SJSA1 (cell line): ENCODE results near the gene AQP9. TPM values are rescaled to one million over a fixed set of nuclear protein-coding genes. Genes with fewer than 3 reads are reported as not detected.
"Not testable (repeated sequence)": the region's sequence is repeated elsewhere in the genome, so short reads cannot be mapped to it uniquely, and the experiment has no call there.

ENCODE experiments used
- DNase-seq, 2 experiments: peaks; one replicate each; pipeline ENCODE4 v3.0.0-alpha.2; 2015 to 2020; ENCODE audit warnings: low spot score in 2 of 2, low read depth in 1 of 2
- H3K27ac ChIP-seq: fragments of 250-450 bp; sonication (Bioruptor Pico); 2 replicates; pipeline ENCODE4 v1.5.1; 2020; ENCODE audit warnings: mild to moderate bottlenecking, moderate library complexity
- H3K27me3 ChIP-seq: fragments of 250-450 bp; sonication (Bioruptor Pico); replicated peaks from 2 replicates; pipeline ENCODE4 v1.5.1; 2020; ENCODE audit warnings: mild to moderate bottlenecking, moderate library complexity
- H3K36me3 ChIP-seq: fragments of 250-450 bp; sonication (Bioruptor Pico); 2 replicates; pipeline ENCODE4 v1.5.1; 2020; ENCODE audit warnings: mild to moderate bottlenecking
- H3K4me1 ChIP-seq: fragments of 250-450 bp; sonication (Bioruptor Pico); replicated peaks from 2 replicates; pipeline ENCODE4 v1.6.1; 2021; ENCODE audit warnings: mild to moderate bottlenecking
- H3K4me3 ChIP-seq: fragments of 250-450 bp; sonication (Bioruptor Pico); 2 replicates; pipeline ENCODE4 v1.5.1; 2020; ENCODE audit warnings: mild to moderate bottlenecking
- H3K9me3 ChIP-seq: fragments of 250-450 bp; sonication (Bioruptor Pico); replicated peaks from 2 replicates; pipeline ENCODE4 v1.5.1; 2020; ENCODE audit warnings: mild to moderate bottlenecking
- total RNA-seq: library from RNA; depleted of rRNA; stranded (reverse); fragments of >200 nt; shearing (Covaris generic); gene quantifications from 2 replicates; pipeline ENCODE4 v1.2.3, GENCODE V29; 2014

Gene AQP9
- total RNA-seq, 1 experiment from 2014 or later = not detected

GRCh38 chr15:58175955-58176354 is 37.8 kb downstream of the AQP9 start:
- Histone ChIP-seq H3K9me3 (no peaks in the 10 kb centered on the region), H3K4me1 (no peaks in the 10 kb centered on the region; the same call in 1 of the 2 replicates), H3K36me3 (no peaks in the 10 kb centered on the region), H3K27ac (no peak overlapping the region), H3K4me3 (no peak overlapping the region), H3K27me3 (peaks cover 19% of the 10 kb centered on the region)
- no peak for DNase-seq

GRCh38 chr15:58178668-58179067 is 40.5 kb downstream of the AQP9 start:
- H3K27ac ChIP-seq = no peak overlapping the region
- DNase-seq = no peak
- no peaks in the 10 kb centered on the region; the same call in 1 of the 2 replicates for H3K9me3 ChIP-seq
- no peaks in the 10 kb centered on the region for H3K36me3 ChIP-seq
- H3K4me3 ChIP-seq = no peak overlapping the region
- no peaks in the 10 kb centered on the region; the same call in 1 of the 2 replicates for H3K4me1 ChIP-seq
- H3K27me3 ChIP-seq = peaks cover 15% of the 10 kb centered on the region

GRCh38 chr15:58179206-58179605 is 41.0 kb downstream of the AQP9 start:
- H3K27me3 ChIP-seq = peaks cover 15% of the 10 kb centered on the region
- no peaks in the 10 kb centered on the region; the same call in 1 of the 2 replicates for H3K4me1 ChIP-seq
- no peaks in the 10 kb centered on the region for H3K36me3 ChIP-seq
- H3K27ac ChIP-seq = no peak overlapping the region
- no peak overlapping the region for H3K4me3 ChIP-seq
- H3K9me3 ChIP-seq = no peaks in the 10 kb centered on the region; the same call in 1 of the 2 replicates
- no peak for DNase-seq

DNA sequence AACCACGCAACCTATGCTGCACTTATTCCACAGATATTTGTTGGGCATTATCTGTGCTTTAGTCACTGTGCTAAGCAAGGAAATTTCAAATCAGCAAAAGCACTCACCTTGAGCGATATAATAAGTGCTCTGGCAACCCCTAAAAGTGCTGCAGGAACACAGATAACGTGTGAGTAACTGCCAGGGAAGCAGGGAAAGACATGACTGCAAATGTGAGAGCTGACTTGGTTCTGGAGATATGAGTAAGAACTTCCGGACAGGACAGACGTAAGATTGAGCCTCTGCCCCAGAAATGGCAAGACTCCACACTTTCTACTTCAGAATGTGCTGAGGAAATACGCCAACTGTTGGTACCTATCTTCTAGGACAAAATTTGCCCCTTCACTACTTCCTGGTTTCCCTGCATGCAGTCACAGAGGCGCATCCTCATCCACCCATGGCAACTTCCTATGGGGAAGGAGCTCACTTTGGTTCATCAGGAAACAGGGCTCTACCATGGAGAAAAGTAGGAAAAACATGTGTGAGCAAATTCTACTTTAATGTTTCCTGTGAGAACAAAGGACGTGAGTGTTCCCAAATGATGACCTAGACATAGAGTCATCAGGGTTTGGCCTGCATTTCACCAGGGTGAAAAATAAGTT is 41.7 kb downstream of the AQP9 start:
- Histone ChIP-seq H3K27me3 (peaks cover 15% of the 10 kb centered on the region), H3K4me3 (no peak overlapping the region), H3K36me3 (no peaks in the 10 kb centered on the region), H3K27ac (no peak overlapping the region), H3K4me1 (no peaks in the 10 kb centered on the region; the same call in 1 of the 2 replicates), H3K9me3 (no peaks in the 10 kb centered on the region; the same call in 1 of the 2 replicates)
- no peak for DNase-seq

DNA sequence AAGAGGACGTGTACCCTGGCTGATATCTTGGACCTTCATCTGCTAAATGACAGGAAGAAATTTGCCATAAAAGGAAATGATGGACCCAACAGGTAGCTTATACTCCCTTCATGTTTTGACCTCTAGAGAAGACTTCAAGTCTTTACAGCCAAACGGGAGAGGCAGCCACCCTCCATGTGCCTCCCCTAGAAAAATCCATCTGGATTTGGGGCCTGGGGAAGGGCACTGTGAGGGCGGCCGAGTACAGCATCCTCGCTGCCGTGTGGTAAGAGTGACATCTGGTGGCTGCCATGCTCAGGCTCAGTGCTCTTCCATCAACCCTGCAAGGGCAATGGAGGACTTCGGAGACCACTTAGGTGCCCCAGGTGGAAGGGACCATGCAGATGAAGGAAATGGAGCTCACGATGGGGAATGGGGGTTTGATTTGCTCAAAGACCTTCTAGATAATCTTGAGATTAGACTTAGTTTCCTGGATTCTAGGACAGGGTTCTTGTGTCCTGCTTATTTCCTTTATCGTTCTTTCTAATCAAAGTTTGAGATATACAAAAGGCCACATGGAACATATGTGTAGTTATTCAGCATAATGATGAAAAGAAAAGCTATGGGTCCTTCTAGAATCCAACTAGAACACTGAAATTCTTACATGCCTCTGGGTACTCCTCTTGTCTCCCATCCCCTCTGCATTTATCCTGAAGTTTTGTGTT is 44.4 kb downstream of the AQP9 start:
- no peak overlapping the region for H3K27ac ChIP-seq
- H3K4me1 ChIP-seq = no peaks in the 10 kb centered on the region; the same call in 1 of the 2 replicates
- H3K9me3 ChIP-seq = no peaks in the 10 kb centered on the region; the same call in 1 of the 2 replicates
- peaks cover 21% of the 10 kb centered on the region for H3K27me3 ChIP-seq
- no peak overlapping the region for H3K4me3 ChIP-seq
- DNase-seq = peak; percentile 39 to 46
- no peaks in the 10 kb centered on the region for H3K36me3 ChIP-seq

DNA sequence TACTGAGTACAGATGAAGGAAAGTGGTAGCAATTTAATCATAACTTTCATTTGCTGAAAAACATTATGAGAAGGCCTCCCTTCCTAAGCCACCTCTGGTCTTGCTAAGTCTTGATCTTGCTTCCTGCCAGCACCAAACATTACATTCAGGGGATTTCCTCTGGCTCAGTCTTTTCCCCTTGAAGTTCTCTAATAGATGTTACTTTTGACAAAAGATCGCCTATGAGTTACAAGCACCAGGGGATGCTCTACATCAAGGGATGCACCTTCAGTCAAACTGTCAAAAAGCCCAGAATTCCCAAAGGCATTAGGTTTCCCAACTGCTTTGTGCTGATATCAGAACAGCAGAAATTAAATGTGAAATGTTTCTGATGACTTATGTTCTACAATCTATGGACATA is 47.3 kb downstream of the AQP9 start:
- DNase-seq = no peak
- Histone ChIP-seq H3K27ac (no peak overlapping the region), H3K36me3 (no peaks in the 10 kb centered on the region), H3K4me1 (no peaks in the 10 kb centered on the region), H3K9me3 (no peaks in the 10 kb centered on the region; the same call in 1 of the 2 replicates), H3K4me3 (no peak overlapping the region), H3K27me3 (peaks cover 23% of the 10 kb centered on the region)

DNA sequence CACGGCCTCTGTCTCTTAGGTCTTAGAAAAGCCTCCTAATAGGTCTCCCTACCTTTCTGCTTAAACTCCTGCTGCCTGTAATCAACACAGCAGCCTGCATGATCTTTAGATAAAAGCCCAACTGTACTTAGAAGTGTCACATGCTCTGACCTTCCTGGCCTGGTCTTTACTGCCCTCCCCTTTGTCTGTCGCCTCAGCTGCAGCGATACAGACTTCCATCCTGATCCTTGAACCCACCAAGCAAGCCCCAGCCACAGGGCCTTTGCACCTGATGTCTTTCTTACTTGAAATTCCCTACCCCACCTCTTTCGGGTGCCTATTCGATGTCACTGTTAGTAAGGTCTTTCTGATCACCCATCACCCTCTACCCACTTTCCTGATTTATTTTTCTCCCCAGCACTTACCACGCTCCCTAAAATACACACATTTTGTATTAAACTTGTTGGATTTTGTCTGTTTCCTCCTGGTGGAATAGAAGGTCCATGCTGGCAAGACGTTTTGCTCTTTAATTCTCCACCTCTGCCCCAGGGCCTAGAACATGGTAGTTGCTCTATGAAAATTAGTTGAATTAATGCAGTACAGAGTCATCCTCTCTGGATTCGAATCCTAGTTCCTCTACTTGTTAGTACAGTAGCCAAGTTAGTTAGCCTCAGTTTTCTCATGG is 51.1 kb downstream of the AQP9 start:
- Histone ChIP-seq H3K4me1 (no peaks in the 10 kb centered on the region), H3K9me3 (no peaks in the 10 kb centered on the region), H3K36me3 (no peaks in the 10 kb centered on the region), H3K27ac (no peak overlapping the region), H3K4me3 (no peak overlapping the region), H3K27me3 (peaks cover 30% of the 10 kb centered on the region)
- DNase-seq = no peak

DNA sequence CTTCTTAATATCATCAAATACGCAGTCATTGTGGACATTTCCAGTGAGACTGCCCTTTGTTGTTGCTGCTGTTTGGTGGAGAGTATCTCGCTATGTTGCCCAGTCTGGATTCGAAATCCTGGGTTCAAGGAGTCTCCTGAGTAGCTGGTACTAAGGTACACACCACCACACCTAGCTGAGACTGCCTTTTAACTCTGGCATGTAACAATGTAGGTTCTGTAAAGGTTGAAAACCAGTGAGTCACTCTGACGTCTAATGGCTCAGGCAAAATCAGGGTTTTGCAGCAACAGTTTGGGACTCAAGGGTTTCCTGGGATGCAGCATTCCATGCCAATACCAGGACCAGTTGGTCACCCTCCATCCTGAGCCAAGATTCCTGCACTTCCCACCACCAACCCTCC is 52.2 kb downstream of the AQP9 start:
- Histone ChIP-seq H3K27ac (no peak overlapping the region), H3K36me3 (no peaks in the 10 kb centered on the region), H3K27me3 (peaks cover 24% of the 10 kb centered on the region), H3K4me3 (no peak overlapping the region), H3K4me1 (no peaks in the 10 kb centered on the region), H3K9me3 (no peaks in the 10 kb centered on the region)
- DNase-seq = no peak

- H3K27ac ChIP-seq, H3K36me3 ChIP-seq, H3K27me3 ChIP-seq, H3K9me3 ChIP-seq, H3K4me3 ChIP-seq, DNase-seq, H3K4me1 ChIP-seq: not testable (repeated sequence)
Observed at GRCh38 chr15:58193636-58194035, 55.5 kb downstream of the AQP9 start.

DNA sequence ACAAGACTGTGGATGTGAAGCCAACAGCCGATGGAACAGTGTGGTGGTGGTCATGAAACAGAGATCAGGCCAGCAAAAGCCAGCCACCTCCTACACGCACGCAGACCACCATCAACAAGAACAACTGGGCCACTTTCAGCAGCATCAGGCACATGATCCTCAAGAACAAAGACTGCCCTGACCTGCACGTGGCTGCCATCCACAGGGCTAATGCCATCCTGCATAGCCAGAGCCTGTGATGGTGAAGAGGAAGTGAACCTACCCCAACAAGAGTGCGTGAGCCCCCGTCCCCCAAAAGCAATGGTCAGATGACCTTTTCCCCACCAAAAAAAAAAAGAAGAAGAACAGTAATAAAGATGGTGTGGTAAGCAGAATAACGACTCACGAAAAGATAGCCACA is 62.6 kb downstream of the AQP9 start:
- H3K27me3 ChIP-seq = no peaks in the 10 kb centered on the region
- no peaks in the 10 kb centered on the region for H3K9me3 ChIP-seq
- 0 out of 2 replicates have a peak, but pooled peaks cover 3% of the 10 kb centered on the region for H3K4me1 ChIP-seq
- H3K4me3 ChIP-seq = no peak overlapping the region
- no peaks in the 10 kb centered on the region for H3K36me3 ChIP-seq
- H3K27ac ChIP-seq = no peak overlapping the region
- DNase-seq = no peak

GRCh38 chr15:58201516-58201915 is 63.3 kb downstream of the AQP9 start:
- H3K27ac ChIP-seq = no peak overlapping the region
- H3K4me3 ChIP-seq = no peak overlapping the region
- no peaks in the 10 kb centered on the region for H3K9me3 ChIP-seq
- H3K36me3 ChIP-seq = no peaks in the 10 kb centered on the region
- DNase-seq = no peak
- 0 out of 2 replicates have a peak, but pooled peaks cover 3% of the 10 kb centered on the region for H3K4me1 ChIP-seq
- no peaks in the 10 kb centered on the region for H3K27me3 ChIP-seq

GRCh38 chr15:58203537-58203936 is 65.4 kb downstream of the AQP9 start:
- H3K4me1 ChIP-seq = 0 out of 2 replicates have a peak, but pooled peaks cover 3% of the 10 kb centered on the region
- no peaks in the 10 kb centered on the region for H3K36me3 ChIP-seq
- H3K4me3 ChIP-seq = no peak overlapping the region
- no peak overlapping the region for H3K27ac ChIP-seq
- H3K9me3 ChIP-seq = no peaks in the 10 kb centered on the region
- peak; percentile 47 to 60 for DNase-seq
- no peaks in the 10 kb centered on the region for H3K27me3 ChIP-seq

- Histone ChIP-seq H3K9me3 (no peaks in the 10 kb centered on the region), H3K36me3 (no peaks in the 10 kb centered on the region), H3K4me1 (0 out of 2 replicates have a peak, but pooled peaks cover 3% of the 10 kb centered on the region), H3K27ac (no peak overlapping the region), H3K4me3 (no peak overlapping the region), H3K27me3 (no peaks in the 10 kb centered on the region)
- DNase-seq = no peak
Observed at GRCh38 chr15:58206151-58206550, 68.0 kb downstream of the AQP9 start.

DNA sequence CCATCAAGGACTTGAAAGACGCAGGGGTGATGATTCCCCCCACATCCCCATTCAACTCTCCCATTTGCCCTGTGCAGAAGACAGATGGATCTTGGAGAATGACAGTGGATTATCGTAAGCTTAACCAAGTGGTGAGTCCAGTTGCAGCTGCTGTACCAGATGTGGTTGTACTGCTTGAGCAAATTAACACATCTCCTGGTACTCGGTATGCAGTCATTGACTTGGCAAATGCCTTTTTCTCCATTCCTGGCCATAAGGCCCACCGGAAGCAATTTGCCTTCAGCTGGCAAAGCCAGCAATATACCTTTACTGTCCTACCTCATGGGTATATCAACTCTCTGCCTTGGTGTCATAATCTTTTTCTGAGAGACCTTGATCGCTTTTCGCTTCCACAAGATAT is 70.0 kb downstream of the AQP9 start:
- H3K27me3 ChIP-seq, H3K4me1 ChIP-seq, DNase-seq, H3K27ac ChIP-seq, H3K9me3 ChIP-seq, H3K4me3 ChIP-seq, H3K36me3 ChIP-seq: not testable (repeated sequence)
